ENCODE measurements around the gene NLRP1.
A peak's percentile ranks its signal among the peaks of the same experiment; 100 is the strongest.
"Not testable (repeated sequence)": the region's sequence is repeated elsewhere in the genome, so short reads cannot be mapped to it uniquely, and the experiment has no call there.

The NLRP1 gene

GRCh38 chr17:5581655-5582054 is 2.7 kb downstream of the NLRP1 start:
- Histone ChIP-seq H2AFZ (ENCODE audit: low read length) (no peak overlapping the region), H4K20me1 (ENCODE audit: insufficient read depth, low read length, poor library complexity, severe bottlenecking) (no peaks in the 10 kb centered on the region), H3K36me3 (ENCODE audit: insufficient read depth, low read length) (no peaks in the 10 kb centered on the region), H3K9me2 (replicated peaks; ENCODE audit: low read depth, low read length) (no peaks in the 10 kb centered on the region), H3K4me3 (ENCODE audit: low read length, poor library complexity, severe bottlenecking) (no peak overlapping the region), H3K9ac (ENCODE audit: low read depth, low read length, poor library complexity, severe bottlenecking) (no peak overlapping the region), H3K4me1 (ENCODE audit: insufficient read depth, low read length, poor library complexity, severe bottlenecking) (peaks cover 43% of the 10 kb centered on the region), H3K9me3 (ENCODE audit: insufficient read depth, low read depth, low read length) (no peaks in the 10 kb centered on the region), H3K4me2 (ENCODE audit: low read depth, low read length, poor library complexity, severe bottlenecking) (no peak overlapping the region), H3K27me3 (ENCODE audit: insufficient read depth, low read length, poor library complexity, severe bottlenecking) (no peaks in the 10 kb centered on the region), H3F3A (ENCODE audit: low read depth) (0 out of 2 replicates have a peak, but pooled peaks cover 5% of the 10 kb centered on the region), H3K79me2 (ENCODE audit: insufficient read depth, low read length) (no peaks in the 10 kb centered on the region)
- TF ChIP-seq CTCF (conservative IDR thresholded peaks at IDR 0.05; ENCODE audit: low read length) = no peak
- TF ChIP-seq EZH2phosphoT487 (IDR thresholded peaks at IDR 0.05; ENCODE audit: borderline replicate concordance) = no peak

- no peaks in the 10 kb centered on the region for H3K9me2 ChIP-seq (replicated peaks; ENCODE audit: low read depth, low read length)
- no peaks in the 10 kb centered on the region for H3K27me3 ChIP-seq (ENCODE audit: insufficient read depth, low read length, poor library complexity, severe bottlenecking)
- no peaks in the 10 kb centered on the region for H4K20me1 ChIP-seq (ENCODE audit: insufficient read depth, low read length, poor library complexity, severe bottlenecking)
- H3K4me1 ChIP-seq (ENCODE audit: insufficient read depth, low read length, poor library complexity, severe bottlenecking) = peaks cover 43% of the 10 kb centered on the region
- no peak overlapping the region for H3K4me3 ChIP-seq (ENCODE audit: low read length, poor library complexity, severe bottlenecking)
- no peaks in the 10 kb centered on the region for H3K79me2 ChIP-seq (ENCODE audit: insufficient read depth, low read length)
- H3F3A ChIP-seq (ENCODE audit: low read depth) = 0 out of 2 replicates have a peak, but pooled peaks cover 5% of the 10 kb centered on the region
- H3K9ac ChIP-seq (ENCODE audit: low read depth, low read length, poor library complexity, severe bottlenecking) = no peak overlapping the region
- H3K4me2 ChIP-seq (ENCODE audit: low read depth, low read length, poor library complexity, severe bottlenecking) = peak overlapping the region; percentile 15
- TF ChIP-seq CTCF (conservative IDR thresholded peaks at IDR 0.05; ENCODE audit: low read length) (no peak), EZH2phosphoT487 (IDR thresholded peaks at IDR 0.05; ENCODE audit: borderline replicate concordance) (no peak)
- H2AFZ ChIP-seq (ENCODE audit: low read length) = no peak overlapping the region
- H3K9me3 ChIP-seq (ENCODE audit: insufficient read depth, low read depth, low read length) = no peaks in the 10 kb centered on the region
- no peaks in the 10 kb centered on the region for H3K36me3 ChIP-seq (ENCODE audit: insufficient read depth, low read length)
Measured at GRCh38 chr17:5580969-5581368, 3.3 kb downstream of the NLRP1 start.

GRCh38 chr17:5580367-5580766 is 3.9 kb downstream of the NLRP1 start:
- Histone ChIP-seq H2AFZ (ENCODE audit: low read length) (no peak overlapping the region), H4K20me1 (ENCODE audit: insufficient read depth, low read length, poor library complexity, severe bottlenecking) (no peaks in the 10 kb centered on the region), H3K4me3 (ENCODE audit: low read length, poor library complexity, severe bottlenecking) (no peak overlapping the region), H3K9me2 (replicated peaks; ENCODE audit: low read depth, low read length) (no peaks in the 10 kb centered on the region), H3K36me3 (ENCODE audit: insufficient read depth, low read length) (no peaks in the 10 kb centered on the region), H3K4me2 (ENCODE audit: low read depth, low read length, poor library complexity, severe bottlenecking) (peak overlapping the region; percentile 15), H3K9ac (ENCODE audit: low read depth, low read length, poor library complexity, severe bottlenecking) (no peak overlapping the region), H3F3A (ENCODE audit: low read depth) (0 out of 2 replicates have a peak, but pooled peaks cover 5% of the 10 kb centered on the region), H3K4me1 (ENCODE audit: insufficient read depth, low read length, poor library complexity, severe bottlenecking) (peaks cover 43% of the 10 kb centered on the region), H3K9me3 (ENCODE audit: insufficient read depth, low read depth, low read length) (no peaks in the 10 kb centered on the region), H3K79me2 (ENCODE audit: insufficient read depth, low read length) (no peaks in the 10 kb centered on the region), H3K27me3 (ENCODE audit: insufficient read depth, low read length, poor library complexity, severe bottlenecking) (no peaks in the 10 kb centered on the region)
- TF ChIP-seq EZH2phosphoT487 (IDR thresholded peaks at IDR 0.05; ENCODE audit: borderline replicate concordance) (no peak), CTCF (conservative IDR thresholded peaks at IDR 0.05; ENCODE audit: low read length) (no peak)

- not testable (repeated sequence) for H3K27me3 ChIP-seq (ENCODE audit: insufficient read depth, low read length, poor library complexity, severe bottlenecking); H2AFZ ChIP-seq (ENCODE audit: low read length); H3K9ac ChIP-seq (ENCODE audit: low read depth, low read length, poor library complexity, severe bottlenecking); H3K79me2 ChIP-seq (ENCODE audit: insufficient read depth, low read length); H3F3A ChIP-seq (ENCODE audit: low read depth); H3K9me3 ChIP-seq (ENCODE audit: insufficient read depth, low read depth, low read length); H3K36me3 ChIP-seq (ENCODE audit: insufficient read depth, low read length); H3K9me2 ChIP-seq (replicated peaks; ENCODE audit: low read depth, low read length); H3K4me2 ChIP-seq (ENCODE audit: low read depth, low read length, poor library complexity, severe bottlenecking); H3K4me3 ChIP-seq (ENCODE audit: low read length, poor library complexity, severe bottlenecking); H4K20me1 ChIP-seq (ENCODE audit: insufficient read depth, low read length, poor library complexity, severe bottlenecking)
- peaks cover 30% of the 10 kb centered on the region for H3K4me1 ChIP-seq (ENCODE audit: insufficient read depth, low read length, poor library complexity, severe bottlenecking)
Measured at GRCh38 chr17:5578768-5579167, 5.5 kb downstream of the NLRP1 start.

DNA sequence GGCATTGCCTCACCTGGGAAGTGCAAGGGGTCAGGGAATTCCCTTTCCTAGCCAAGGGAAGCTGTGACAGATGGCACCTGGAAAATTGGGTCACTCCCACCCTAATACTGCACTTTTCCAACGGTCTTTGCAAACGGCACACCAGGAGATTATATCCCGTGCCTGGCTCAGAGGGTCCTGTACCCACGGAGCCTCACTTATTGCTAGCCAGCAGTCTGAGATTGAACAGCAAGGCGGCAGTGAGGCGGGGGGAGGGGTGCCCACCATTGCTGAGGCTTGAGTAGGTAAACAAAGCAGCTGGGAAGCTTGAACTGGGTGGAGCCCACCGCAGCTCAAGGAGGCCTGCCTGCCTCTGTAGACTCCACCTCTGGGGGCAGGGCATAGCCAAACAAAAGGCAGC is 11.3 kb downstream of the NLRP1 start:
- H3K4me3 ChIP-seq (ENCODE audit: low read length, poor library complexity, severe bottlenecking); H3K79me2 ChIP-seq (ENCODE audit: insufficient read depth, low read length); H3K27me3 ChIP-seq (ENCODE audit: insufficient read depth, low read length, poor library complexity, severe bottlenecking); H3K4me1 ChIP-seq (ENCODE audit: insufficient read depth, low read length, poor library complexity, severe bottlenecking); H3K4me2 ChIP-seq (ENCODE audit: low read depth, low read length, poor library complexity, severe bottlenecking); H3K9me3 ChIP-seq (ENCODE audit: insufficient read depth, low read depth, low read length); H2AFZ ChIP-seq (ENCODE audit: low read length); H3K36me3 ChIP-seq (ENCODE audit: insufficient read depth, low read length); H3F3A ChIP-seq (ENCODE audit: low read depth); H3K9me2 ChIP-seq (replicated peaks; ENCODE audit: low read depth, low read length); H3K9ac ChIP-seq (ENCODE audit: low read depth, low read length, poor library complexity, severe bottlenecking); H4K20me1 ChIP-seq (ENCODE audit: insufficient read depth, low read length, poor library complexity, severe bottlenecking): not testable (repeated sequence)

All from Loucy (cell line).